ENCODE results near the gene SPINK1. TPM values are rescaled to one million over a fixed set of nuclear protein-coding genes. Genes with fewer than 3 reads are reported as not detected.

Gene SPINK1
- 0.22 and 0.82 TPM in 2 replicates for polyA plus RNA-seq (2011; rRNA removed)
- polyA plus RNA-seq (2012; cell fraction: cytosol; rRNA removed): not detected in 2 replicates
- polyA plus RNA-seq (2012; cell fraction: nucleus; rRNA removed): not detected in 2 replicates
- polyA plus RNA-seq (2017; fragmentation: RNase III; extraction: RNeasy Plus Mini Kit Qiagen cat#74134 plus additional on column Dnase treatment): not detected in 3 replicates
- polyA minus RNA-seq (2011; rRNA and poly(A)+ RNA removed): not detected in 2 replicates

DNA sequence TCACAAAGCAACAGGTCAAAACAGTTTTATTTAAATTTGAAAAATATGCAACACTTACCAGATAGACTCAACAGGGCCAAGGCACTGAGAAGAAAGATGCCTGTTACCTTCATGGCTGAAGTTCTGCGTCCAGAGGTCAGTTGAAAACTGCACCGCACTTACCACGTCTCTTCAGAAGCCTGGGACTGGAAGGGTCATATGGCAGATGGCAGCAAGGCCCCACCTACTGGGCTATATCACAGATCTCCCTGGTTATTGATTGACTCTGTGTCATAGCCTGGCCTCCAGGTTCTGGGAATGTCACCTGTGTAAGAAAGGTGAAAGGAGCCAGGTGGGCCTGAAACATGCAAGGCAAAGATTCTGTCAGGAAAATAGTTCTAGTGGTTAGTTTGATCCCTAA is at the start of gene SPINK1:
SPINK1 (minus strand) TSS at position 207 of the 400 bp plus-strand sequence; CDS start at position 113, 94 bp downstream.
- Histone ChIP-seq H3K4me3 (no peak within 1 kb of the TSS), H3K9me3 (peaks cover 2% of the 10 kb centered on the region; the same call in 1 of the 3 replicates), H3K4me2 (no peak within 1 kb of the TSS), H3K4me1 (peaks cover 15% of the 10 kb centered on the region), H3K27ac (no peak within 1 kb of the TSS)
- POLR2A ChIA-PET: no interaction called here
- DNase-seq (ENCODE audit: low read depth in 1 of 2, low spot score in 1 of 2) (no peak), FAIRE-seq (no peak), ATAC-seq (no peak)
- CTCF ChIA-PET: interaction anchor here (1.0 kb wide), 1 partner anchor 9 kb away, joined by 3 read pairs; no protein-coding TSS in a partner anchor
- no peak for TF ChIP-seq CBX8 (IDR thresholded peaks at IDR 0.05)
- no peak for TF ChIP-seq HOXB13 (CRISPR knock-in tag; IDR thresholded peaks at IDR 0.05; ENCODE audit: low read depth)
- no peak for TF ChIP-seq PHF8 (IDR thresholded peaks at IDR 0.05; ENCODE audit: borderline replicate concordance, low read depth)
- TF ChIP-seq, protein P1, sequence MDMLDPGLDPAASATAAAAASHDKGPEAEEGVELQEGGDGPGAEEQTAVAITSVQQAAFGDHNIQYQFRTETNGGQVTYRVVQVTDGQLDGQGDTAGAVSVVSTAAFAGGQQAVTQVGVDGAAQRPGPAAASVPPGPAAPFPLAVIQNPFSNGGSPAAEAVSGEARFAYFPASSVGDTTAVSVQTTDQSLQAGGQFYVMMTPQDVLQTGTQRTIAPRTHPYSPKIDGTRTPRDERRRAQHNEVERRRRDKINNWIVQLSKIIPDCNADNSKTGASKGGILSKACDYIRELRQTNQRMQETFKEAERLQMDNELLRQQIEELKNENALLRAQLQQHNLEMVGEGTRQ (IDR thresholded peaks at IDR 0.05): no peak
- TF ChIP-seq RNF2 (IDR thresholded peaks at IDR 0.05; ENCODE audit: borderline replicate concordance, low read depth): no peak
- no peak for TF ChIP-seq HES2 (IDR thresholded peaks at IDR 0.05)
- no peak for TF ChIP-seq FOXS1 (CRISPR knock-in tag; IDR thresholded peaks at IDR 0.05)
- TF ChIP-seq, protein P2, sequence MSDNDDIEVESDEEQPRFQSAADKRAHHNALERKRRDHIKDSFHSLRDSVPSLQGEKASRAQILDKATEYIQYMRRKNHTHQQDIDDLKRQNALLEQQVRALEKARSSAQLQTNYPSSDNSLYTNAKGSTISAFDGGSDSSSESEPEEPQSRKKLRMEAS (IDR thresholded peaks at IDR 0.05): no peak
- TF ChIP-seq, protein P3, sequence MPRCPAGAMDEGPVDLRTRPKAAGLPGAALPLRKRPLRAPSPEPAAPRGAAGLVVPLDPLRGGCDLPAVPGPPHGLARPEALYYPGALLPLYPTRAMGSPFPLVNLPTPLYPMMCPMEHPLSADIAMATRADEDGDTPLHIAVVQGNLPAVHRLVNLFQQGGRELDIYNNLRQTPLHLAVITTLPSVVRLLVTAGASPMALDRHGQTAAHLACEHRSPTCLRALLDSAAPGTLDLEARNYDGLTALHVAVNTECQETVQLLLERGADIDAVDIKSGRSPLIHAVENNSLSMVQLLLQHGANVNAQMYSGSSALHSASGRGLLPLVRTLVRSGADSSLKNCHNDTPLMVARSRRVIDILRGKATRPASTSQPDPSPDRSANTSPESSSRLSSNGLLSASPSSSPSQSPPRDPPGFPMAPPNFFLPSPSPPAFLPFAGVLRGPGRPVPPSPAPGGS (IDR thresholded peaks at IDR 0.05): no peak
- WGBS (ENCODE audit: missing lambda C conversion rate): 58% methylated on average over 3 of the region's 3 CpGs

DNA sequence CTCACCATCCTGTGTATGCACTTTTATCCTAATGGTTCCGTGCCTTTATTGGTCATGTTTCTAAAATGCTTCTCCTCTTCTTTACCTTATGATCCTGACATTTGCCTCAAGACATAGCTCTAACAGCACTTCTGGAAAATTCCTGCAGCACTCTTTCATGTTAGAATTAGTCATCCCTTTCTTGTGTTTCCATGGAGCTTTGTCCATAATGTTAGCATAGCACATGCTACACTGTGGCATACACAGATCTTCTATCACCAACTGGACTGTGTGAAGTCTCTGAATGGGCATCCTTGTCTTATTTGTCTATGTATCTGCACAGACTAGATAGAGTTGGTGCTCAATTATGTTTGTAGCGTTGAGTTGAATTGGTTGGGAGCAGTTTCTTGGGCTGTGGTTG is 49.0 kb upstream of the SPINK1 start:
- H3K9me3 ChIP-seq: no peaks in the 10 kb centered on the region
- FAIRE-seq (no peak), ATAC-seq (no peak), DNase-seq (ENCODE audit: low read depth in 1 of 2, low spot score in 1 of 2) (no peak)
- H3K4me2 ChIP-seq: no peak overlapping the region
- CTCF ChIA-PET: no interaction called here
- POLR2A ChIA-PET: no interaction called here
- TF ChIP-seq CBX2 (IDR thresholded peaks at IDR 0.05; ENCODE audit: borderline replicate concordance, low read depth) (no peak), E2F6 (IDR thresholded peaks at IDR 0.05; ENCODE audit: borderline replicate concordance, low read depth) (no peak), RARB (CRISPR knock-in tag; IDR thresholded peaks at IDR 0.05) (no peak), HDAC2 (IDR thresholded peaks at IDR 0.05) (no peak), TP53 (CRISPR knock-in tag; IDR thresholded peaks at IDR 0.05) (no peak), ESRRA (IDR thresholded peaks at IDR 0.05; ENCODE audit: borderline replicate concordance, low read length) (no peak), ZFP36 (IDR thresholded peaks at IDR 0.05; ENCODE audit: borderline replicate concordance, partially characterized antibody) (no peak), POLR2A (IDR thresholded peaks at IDR 0.05; ENCODE audit: low read length) (no peak), HOXA7 (CRISPR knock-in tag; IDR thresholded peaks at IDR 0.05) (no peak)
- no peaks in the 10 kb centered on the region for H3K4me1 ChIP-seq
- no peak overlapping the region for H3K4me3 ChIP-seq
- no peak overlapping the region for H3K27ac ChIP-seq
- WGBS (ENCODE audit: missing lambda C conversion rate): 3% methylated on average over 2 of the region's 2 CpGs

DNA sequence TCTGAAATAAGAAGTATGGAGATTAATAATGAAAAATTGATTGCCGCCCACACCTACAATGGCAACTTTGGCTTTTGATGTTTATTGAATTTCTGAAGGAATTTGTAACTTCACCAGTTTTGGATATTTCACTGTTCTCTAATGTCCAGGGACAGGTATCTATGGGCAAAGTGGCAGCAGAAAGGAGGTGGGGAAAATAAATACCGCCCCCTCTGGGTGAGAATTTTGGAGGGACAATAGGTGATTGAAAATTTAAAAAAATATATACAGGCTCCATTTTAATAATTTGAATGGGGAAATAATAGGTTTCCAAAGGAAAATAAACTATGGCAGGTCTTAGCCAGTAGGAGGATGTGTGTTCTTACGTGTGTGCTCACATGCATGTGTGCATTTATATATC is 48.3 kb upstream of the SPINK1 start:
- 26% methylated on average over 3 of the region's 3 CpGs for WGBS (ENCODE audit: missing lambda C conversion rate)
- no peak overlapping the region for H3K4me3 ChIP-seq
- no peak overlapping the region for H3K4me2 ChIP-seq
- ATAC-seq (no peak), DNase-seq (ENCODE audit: low read depth in 1 of 2, low spot score in 1 of 2) (no peak), FAIRE-seq (no peak)
- H3K27ac ChIP-seq: no peak overlapping the region
- no peaks in the 10 kb centered on the region for H3K4me1 ChIP-seq
- CTCF ChIA-PET: no interaction called here
- no peaks in the 10 kb centered on the region for H3K9me3 ChIP-seq
- POLR2A ChIA-PET: no interaction called here
- TF ChIP-seq REST (IDR thresholded peaks at IDR 0.05) (no peak), JUNB (IDR thresholded peaks at IDR 0.05) (no peak), GATA3 (IDR thresholded peaks at IDR 0.05; ENCODE audit: borderline replicate concordance) (no peak), POLR2A (IDR thresholded peaks at IDR 0.05; ENCODE audit: low read length) (no peak), ZC3H11A (IDR thresholded peaks at IDR 0.05) (no peak), SMC3 (IDR thresholded peaks at IDR 0.05) (no peak), MAFK (IDR thresholded peaks at IDR 0.05; ENCODE audit: partially characterized antibody) (no peak), HOXB13 (CRISPR knock-in tag; IDR thresholded peaks at IDR 0.05; ENCODE audit: low read depth) (no peak)

Measured in A549 (cell line).